HG02840 (cell line): ENCODE measurements around the gene HSPA1A.
A peak's percentile ranks its signal among the peaks of the same experiment; 100 is the strongest.

Experiments used
- ATAC-seq: cut with Tn5 transposase; IDR thresholded peaks from one replicate; pipeline ENCODE4 v1.9.1; 2021; ENCODE audit warnings: mild to moderate bottlenecking, moderate library complexity, moderate number of reproducible peaks; ENCODE audit not compliant: unreplicated experiment, low FRiP score

HSPA1A gene

DNA sequence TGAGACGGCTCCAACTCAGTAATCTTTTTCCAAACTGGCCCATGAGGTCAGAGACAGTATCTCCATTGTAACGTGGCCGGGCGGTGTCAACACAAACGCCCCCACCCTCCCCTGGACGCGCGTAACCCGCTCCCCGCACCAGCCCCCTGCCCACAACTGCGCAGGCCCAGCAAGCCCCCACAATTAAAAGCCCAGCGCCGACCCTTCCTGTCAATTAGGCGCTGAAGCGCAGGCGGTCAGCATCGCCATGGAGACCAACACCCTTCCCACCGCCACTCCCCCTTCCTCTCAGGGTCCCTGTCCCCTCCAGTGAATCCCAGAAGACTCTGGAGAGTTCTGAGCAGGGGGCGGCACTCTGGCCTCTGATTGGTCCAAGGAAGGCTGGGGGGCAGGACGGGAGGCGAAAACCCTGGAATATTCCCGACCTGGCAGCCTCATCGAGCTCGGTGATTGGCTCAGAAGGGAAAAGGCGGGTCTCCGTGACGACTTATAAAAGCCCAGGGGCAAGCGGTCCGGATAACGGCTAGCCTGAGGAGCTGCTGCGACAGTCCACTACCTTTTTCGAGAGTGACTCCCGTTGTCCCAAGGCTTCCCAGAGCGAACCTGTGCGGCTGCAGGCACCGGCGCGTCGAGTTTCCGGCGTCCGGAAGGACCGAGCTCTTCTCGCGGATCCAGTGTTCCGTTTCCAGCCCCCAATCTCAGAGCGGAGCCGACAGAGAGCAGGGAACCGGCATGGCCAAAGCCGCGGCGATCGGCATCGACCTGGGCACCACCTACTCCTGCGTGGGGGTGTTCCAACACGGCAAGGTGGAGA is at the start of gene HSPA1A, which contains the start of gene HSPA1L:
Gene HSPA1A (plus strand): TSS at position 519 of the 814 bp plus-strand sequence. CDS start 214 bp downstream, at position 733.
Gene HSPA1L (minus strand): TSS at position 259 of the 814 bp plus-strand sequence. CDS start 3,311 bp downstream, outside the sequence.
- peak; percentile 45 for ATAC-seq

GRCh38 chr6:31765559-31765909 is 49.8 kb upstream of the HSPA1A start:
- ATAC-seq: no peak

DNA sequence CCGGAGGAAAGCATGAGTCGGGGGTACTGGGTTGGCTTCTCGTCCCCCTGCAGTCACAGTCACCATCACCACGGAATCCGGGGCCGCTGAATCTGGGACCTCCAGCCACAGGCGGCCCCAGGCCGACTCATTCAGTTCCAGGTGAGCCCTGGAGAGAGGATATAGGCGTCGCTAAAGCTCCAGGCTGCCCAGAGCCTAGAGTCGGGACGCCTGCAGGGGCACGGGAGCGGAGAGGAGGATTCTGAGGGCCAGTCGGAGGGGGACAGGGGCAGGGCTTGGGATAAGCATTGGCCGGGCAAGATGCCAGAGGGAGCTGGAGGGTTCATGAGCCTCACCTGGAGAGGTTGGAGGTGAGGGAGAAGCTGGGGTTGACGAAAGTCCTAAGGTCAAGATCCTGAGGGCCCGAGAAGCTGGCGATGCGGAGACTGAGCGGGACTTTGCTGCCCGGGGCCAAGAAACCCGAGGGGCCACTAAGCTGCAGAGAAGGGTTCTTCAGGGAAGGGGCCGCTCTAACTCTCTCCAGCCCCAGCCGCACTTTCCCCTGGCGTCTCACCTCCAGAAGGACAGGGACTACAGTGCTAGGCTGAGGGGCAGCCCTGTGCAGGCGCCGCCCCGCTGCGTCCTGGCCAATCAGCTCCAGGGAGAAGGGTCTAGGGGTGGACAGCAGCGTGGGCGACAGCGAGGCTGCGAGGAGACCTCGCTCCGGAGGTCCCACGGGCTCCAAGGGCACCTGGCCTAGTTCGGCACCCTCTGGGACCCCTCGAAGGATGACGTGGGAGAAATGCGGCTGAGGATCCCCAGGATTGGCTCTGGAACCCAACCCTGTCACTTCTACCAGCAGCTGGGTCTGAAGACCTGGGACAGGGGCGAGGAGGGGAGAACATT is 49.2 kb upstream of the HSPA1A start:
- no peak for ATAC-seq

- no peak for ATAC-seq
Measured at GRCh38 chr6:31767096-31767645, 48.2 kb upstream of the HSPA1A start.

DNA sequence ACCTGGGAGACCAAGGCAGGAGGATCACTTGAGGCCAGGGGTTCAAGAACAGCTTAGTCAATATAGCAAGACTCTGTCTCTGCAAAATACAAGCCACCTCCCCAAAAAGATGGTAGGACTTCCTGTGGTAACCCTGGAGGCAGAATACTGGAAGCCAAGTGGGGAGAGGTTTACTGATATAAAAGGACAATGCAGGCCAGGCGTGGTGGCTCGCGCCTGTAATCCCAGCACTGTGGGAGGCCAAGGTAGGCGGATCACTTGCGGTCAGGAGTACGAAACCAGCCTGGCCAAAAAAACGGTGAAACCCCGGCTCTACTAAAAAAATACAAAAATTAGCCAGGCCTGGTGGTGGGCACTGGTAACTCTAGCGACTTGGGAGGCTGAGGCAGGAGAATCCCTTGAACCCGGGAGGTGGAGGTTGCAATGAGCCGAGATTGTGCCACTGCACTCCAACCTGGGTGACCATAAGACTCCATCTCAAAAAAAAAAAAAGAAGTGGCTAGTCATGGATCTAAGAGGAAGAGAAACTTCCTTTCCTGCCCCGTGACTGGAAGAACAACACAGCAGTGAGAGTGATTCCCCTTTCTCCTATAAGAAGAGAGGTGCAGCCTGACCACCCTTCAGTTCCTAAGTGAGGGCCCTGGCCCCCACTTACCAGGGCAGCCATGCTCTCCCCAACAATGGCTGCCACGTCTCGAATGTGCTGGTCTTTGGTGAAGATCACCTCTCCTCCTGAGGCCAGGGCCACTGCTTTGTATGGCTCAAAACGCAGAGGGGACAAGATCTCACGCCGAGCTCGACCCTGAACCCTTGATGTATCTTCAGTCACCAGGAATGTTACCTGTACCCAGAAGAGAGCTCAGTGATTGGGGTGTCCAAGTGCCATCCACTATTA is 46.7 kb upstream of the HSPA1A start:
- ATAC-seq: no peak

- no peak for ATAC-seq
Measured at GRCh38 chr6:31769684-31770371, 45.5 kb upstream of the HSPA1A start.

DNA sequence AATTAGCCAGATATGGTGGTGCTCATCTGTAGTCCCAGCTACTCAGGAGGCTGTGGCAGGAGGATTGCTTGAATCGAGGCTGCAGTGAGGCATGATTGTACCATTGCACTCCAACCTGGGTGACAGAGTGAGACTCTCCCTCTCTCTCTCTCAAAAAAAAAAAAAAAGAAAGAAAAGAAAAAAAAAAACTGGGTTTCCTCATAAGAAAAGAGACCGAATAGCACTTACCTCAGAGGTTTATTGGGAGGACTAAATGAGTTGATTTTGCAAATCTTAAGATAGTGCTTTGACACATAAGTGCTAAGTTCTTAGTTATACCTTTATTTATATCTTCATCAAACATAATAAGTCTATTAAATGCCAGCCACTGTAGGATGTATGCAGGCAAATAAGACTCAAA is 44.5 kb upstream of the HSPA1A start:
- ATAC-seq: no peak

- no peak for ATAC-seq
Measured at GRCh38 chr6:31771992-31772358, 43.4 kb upstream of the HSPA1A start.

- ATAC-seq: no peak
Measured at GRCh38 chr6:31775184-31775583, 40.2 kb upstream of the HSPA1A start.

GRCh38 chr6:31775633-31776484 is 39.5 kb upstream of the HSPA1A start:
- no peak for ATAC-seq

DNA sequence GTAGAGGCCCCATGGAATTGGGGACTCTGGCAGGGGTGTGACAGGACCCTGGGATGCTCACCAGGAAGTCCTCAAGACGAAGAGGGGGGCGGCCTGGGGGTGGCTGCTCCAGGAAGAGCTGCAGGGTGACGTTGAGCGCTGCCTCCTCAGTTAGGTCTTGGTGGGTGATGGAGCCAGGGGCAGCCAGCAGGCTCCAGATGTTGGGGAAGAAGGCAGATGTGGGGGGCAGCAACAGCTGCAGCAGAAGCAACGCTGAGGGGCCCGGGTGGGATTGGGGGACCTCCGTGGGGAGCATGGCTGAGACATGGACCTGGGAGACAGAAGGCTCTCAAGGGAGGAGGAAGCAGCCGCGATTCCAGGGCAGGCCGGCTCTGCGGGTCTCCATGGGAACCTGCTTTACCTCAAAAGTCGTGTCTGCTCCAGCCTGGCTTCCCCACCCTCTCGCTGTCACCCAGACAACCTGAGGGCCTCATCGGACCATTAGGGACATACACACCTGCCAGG is 38.8 kb upstream of the HSPA1A start:
- no peak for ATAC-seq

DNA sequence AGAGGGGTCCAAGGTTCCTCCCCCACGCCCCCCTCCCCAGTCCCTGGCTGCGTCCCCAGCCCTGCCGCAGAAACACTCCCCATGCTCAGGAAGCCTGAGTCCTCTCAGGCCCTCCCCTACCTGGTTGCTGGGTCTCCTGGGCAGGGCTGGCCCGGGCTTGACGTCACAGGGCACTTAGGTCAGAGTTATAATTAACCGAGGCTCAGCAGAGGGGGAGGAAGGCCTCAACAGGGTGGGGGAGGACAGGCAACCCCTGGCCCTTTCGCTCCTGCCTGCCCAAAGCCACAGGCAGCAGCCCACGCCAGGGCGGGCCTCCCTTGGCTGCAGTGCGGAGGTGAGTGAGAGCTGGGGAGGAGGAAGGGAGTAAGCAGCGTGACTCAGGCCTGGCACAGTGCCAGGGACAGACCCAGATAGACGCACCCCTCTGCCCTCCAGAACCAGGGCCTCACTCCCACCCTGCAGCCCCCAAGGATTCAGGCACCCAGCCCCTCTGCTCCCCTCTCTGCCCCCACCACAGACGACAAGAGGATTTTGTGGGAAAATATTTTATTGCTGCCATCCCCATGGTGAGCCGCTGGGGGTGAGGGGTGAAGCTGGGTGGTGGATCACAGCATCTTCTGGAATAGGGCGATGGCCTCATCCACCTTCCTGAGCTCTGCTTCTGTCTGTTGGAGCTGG is 38.2 kb upstream of the HSPA1A start, which contains the start of gene VWA7:
Gene VWA7 (minus strand): TSS at position 340 of the 678 bp plus-strand sequence. CDS start 549 bp downstream, outside the sequence.
- no peak for ATAC-seq

DNA sequence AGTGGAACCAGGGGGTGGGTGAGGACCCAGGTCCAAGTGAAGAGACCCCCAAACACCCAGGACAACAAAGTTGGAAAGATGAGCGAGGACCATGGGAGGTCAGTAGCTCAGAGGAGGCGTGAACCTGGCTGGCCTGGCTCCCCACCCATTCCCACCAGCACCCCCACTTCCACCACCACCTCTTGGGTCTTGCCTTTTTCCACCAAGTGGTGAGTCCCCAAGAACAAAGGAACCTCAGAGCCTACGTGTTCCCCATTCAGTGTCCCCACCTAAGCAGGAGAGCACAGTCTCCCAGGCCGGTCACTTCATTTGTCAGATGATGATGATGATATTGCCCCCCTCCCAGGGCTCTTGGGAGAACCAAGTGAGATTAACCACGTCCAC is 37.7 kb upstream of the HSPA1A start:
- ATAC-seq: no peak

DNA sequence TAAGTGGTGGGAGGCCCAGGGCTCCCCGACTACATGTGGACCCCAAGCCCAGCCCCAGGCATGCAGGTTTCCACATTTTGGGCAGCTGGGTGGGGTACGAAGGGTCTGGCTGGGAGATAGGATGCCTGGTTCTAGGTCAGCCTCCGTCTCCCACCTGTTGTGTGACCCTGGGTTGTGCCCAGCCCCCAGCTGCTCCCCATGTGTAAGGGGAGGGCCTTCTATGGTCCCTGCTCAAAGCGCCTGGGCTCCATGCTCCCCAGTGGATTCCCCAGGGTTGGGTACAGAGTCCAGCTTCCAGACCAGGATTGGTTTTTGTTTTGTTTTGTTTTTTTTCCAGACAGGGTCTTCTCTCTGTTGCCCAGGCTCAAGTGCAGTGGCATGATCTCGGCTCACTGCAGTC is 37.1 kb upstream of the HSPA1A start:
- no peak for ATAC-seq

DNA sequence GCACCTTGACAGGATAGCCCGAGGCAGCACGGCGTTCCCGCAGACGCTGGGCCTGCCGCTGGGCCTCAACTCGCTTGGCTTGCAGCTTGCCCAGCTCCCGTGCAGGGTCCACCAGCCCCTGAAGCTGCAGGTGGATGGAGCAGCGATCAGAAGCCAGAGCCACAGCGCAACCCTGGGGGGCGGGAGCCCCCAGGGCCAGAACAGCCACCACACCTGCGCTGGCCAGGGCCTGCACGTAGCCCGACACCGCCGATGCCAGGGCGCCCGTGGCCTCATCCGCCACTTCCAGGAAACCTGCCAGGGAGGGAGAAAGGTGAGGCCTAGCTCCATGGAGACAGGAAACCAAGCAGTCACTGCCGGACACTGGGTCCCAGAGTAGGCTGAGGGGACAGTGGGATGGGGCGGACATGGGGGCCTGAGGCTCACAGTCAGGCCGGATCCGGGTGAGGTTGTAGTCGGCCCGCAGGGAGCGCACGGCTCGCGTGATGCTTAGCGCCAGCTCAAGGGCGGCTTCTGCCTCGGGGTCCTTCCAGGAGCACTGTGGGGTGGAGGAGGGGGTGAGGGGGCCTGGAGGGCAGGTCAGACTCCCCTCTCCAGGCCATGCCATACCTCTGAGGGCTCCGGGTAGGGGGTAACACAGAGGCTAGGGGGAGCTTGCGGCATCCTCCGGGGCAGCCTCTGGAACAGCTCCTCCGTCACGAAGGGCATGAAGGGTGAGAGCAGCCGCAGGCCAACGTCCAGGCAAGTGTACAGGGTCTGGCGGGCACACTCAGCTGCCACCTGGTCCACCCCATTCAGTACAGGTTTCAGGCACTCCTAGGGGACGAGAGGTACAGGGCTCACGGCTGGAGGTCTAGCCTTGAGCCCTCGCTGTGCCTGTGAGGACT is 36.1 kb upstream of the HSPA1A start:
- ATAC-seq: no peak

DNA sequence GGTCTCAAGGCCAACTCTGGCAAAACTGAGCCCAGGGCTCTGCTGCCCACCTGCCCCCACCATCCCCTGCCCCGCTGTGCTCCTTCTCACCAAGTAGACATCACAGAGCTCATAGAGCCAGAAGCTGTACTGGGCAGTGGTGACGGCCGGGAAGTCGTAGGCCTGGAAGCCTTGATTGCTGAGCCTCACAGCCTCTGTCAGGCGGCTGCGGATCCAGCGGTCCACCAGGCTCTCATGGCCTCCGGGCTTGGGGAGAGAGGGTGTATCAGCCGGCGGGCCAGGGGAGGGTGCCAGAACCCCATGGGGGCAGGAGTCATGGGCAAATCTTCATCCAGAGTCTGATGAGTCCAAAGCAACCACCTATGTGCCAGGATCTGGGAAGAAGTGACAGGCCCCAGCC is 35.4 kb upstream of the HSPA1A start:
- no peak for ATAC-seq
